NCI-H1092 (cell line): ENCODE results near the gene ZNF581.

Experiments
- DNase-seq: peaks from one replicate; lab custom pipeline; 2025; lab: John Stamatoyannopoulos, UW

The ZNF581 gene

DNA sequence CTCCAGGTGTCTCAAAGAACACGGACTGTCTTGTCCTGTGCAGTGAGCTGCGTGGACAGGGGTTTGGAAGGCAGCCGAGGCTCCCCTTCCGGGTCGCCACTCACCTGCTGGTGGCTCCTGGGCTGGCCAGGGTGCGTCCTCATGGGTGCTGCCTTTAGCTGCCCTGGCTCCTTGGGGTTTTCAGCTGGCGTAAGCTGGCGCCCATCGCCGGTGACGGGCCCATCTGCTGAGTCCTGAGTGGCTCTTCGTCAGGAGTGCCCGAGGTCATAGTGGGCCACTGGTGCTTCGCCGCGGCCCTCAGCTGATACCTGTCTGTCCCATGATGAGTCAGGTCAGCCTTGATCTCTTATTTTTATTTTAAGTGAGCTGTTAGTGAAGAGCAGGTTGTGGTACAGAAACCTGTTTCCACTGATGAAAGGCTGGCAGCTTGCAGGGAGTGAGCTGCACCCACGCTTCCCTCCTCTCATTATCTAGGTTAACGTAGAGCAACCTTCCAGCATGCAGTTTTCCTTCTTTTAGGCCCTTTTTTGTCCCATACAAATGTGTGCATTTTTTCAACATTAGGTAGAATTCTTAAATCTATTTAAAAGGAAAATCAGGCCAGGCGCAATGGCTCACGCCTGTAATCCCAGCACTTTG, 50.0 kb downstream of the ZNF581 start:
- no peak for DNase-seq

- no peak for DNase-seq
These were observed 50.8 kb downstream of the ZNF581 start for GRCh38 chr19:55694241-55694655.

DNA sequence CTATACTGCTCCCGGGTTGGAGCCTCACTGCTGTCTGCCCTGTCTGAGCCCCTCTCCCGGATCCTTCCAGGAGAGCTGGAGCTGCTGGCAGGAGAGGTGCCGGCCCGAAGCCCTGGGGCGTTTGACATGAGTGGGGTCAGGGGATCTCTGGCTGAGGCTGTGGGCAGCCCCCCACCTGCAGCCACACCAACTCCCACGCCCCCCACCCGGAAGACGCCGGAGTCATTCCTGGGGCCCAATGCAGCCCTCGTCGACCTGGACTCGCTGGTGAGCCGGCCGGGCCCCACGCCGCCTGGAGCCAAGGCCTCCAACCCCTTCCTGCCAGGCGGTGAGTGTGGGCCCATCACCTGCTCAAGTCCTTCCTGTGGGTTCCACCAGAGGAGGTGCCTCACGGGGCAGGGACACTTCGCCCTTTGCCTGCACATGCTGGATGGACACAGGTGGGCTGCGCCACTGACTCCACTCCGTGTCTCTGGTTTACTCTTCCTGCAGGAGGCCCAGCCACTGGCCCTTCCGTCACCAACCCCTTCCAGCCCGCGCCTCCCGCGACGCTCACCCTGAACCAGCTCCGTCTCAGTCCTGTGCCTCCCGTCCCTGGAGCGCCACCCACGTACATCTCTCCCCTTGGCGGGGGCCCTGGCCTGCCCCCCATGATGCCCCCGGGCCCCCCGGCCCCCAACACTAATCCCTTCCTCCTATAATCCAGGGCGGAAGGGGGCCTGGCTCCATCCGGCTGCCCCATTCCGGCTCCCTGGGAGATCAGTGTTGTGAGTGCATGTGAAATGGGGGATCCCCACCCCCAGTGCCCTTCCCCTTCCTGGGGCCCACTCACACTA, 51.4 kb downstream of the ZNF581 start:
- no peak for DNase-seq
